IgD-negative memory B cell (primary cell): ENCODE data around the gene THADA. TPM values are rescaled to one million over a fixed set of nuclear protein-coding genes. Genes with fewer than 3 reads are reported as not detected.
A peak's percentile ranks its signal among the peaks of the same experiment; 100 is the strongest.
"Not testable (repeated sequence)": the region's sequence is repeated elsewhere in the genome, so short reads cannot be mapped to it uniquely, and the experiment has no call there.

Source experiments
- H3K27ac Mint-ChIP-seq, 3 donors: one replicate each; pipeline ENCODE4 v1.8.0; 2020 to 2022; ENCODE audit warnings: mild to moderate bottlenecking in 3 of 3, mixed read lengths in 3 of 3, moderate library complexity in 1 of 3
- H3K27me3 Mint-ChIP-seq: one replicate; pipeline ENCODE4 v1.8.0; 2021; ENCODE audit warnings: mixed read lengths
- H3K36me3 Mint-ChIP-seq: one replicate; pipeline ENCODE4 v1.8.0; 2020; ENCODE audit warnings: mild to moderate bottlenecking, mixed read lengths
- H3K4me1 Mint-ChIP-seq, 3 donors: one replicate each; pipeline ENCODE4 v1.8.0; 2020 to 2022; ENCODE audit warnings: mixed read lengths in 3 of 3, mild to moderate bottlenecking in 1 of 3
- H3K4me3 Mint-ChIP-seq, 4 donors: one replicate each; pipeline ENCODE4 v1.8.0; 2020 to 2022; ENCODE audit warnings: mild to moderate bottlenecking in 4 of 4, mixed read lengths in 4 of 4, moderate library complexity in 3 of 4
- H3K9me3 Mint-ChIP-seq, 3 donors: one replicate each; pipeline ENCODE4 v1.8.0; 2020 to 2021; ENCODE audit warnings: mixed read lengths in 3 of 3, mild to moderate bottlenecking in 1 of 3
- polyA plus RNA-seq: library from polyadenylated mRNA; unstranded; fragments of 300-500 nt; fragmentation: Illumina TruSeq; gene quantifications from one replicate; pipeline ENCODE4 v1.2.3, GENCODE V29; 2021

The THADA gene
- polyA plus RNA-seq, 1 donor from 2014 or later = 13.7 TPM

- no peak overlapping the region for H3K27ac Mint-ChIP-seq
- no peak overlapping the region for H3K4me3 Mint-ChIP-seq
Measured at GRCh38 chr2:43391201-43391877, 204.5 kb downstream of the THADA start.

GRCh38 chr2:43389581-43390466 lies 206.0 kb downstream of the THADA start:
- peaks cover 8% of the 10 kb centered on the region for H3K36me3 Mint-ChIP-seq
- H3K9me3 Mint-ChIP-seq = no peaks in the 10 kb centered on the region
- H3K27me3 Mint-ChIP-seq = no peaks in the 10 kb centered on the region
- H3K4me3 Mint-ChIP-seq = no peak overlapping the region
- H3K27ac Mint-ChIP-seq = no peak overlapping the region
- peaks cover 14 to 29% (median 22%) of the 10 kb centered on the region in 3 donors for H3K4me1 Mint-ChIP-seq

More at GRCh38 chr2:43391201-43391877, 204.5 kb downstream of the THADA start:
- peaks cover 13% of the 10 kb centered on the region for H3K36me3 Mint-ChIP-seq
- H3K4me1 Mint-ChIP-seq = peaks cover 9 to 26% (median 13%) of the 10 kb centered on the region in 3 donors
- no peaks in the 10 kb centered on the region for H3K9me3 Mint-ChIP-seq
- no peaks in the 10 kb centered on the region for H3K27me3 Mint-ChIP-seq

- no peak overlapping the region for H3K27ac Mint-ChIP-seq
- no peaks in the 10 kb centered on the region for H3K27me3 Mint-ChIP-seq
- H3K4me1 Mint-ChIP-seq = peaks cover 18 to 29% (median 27%) of the 10 kb centered on the region in 3 donors
- peaks cover 3% of the 10 kb centered on the region for H3K36me3 Mint-ChIP-seq
- H3K9me3 Mint-ChIP-seq = no peaks in the 10 kb centered on the region
- H3K4me3 Mint-ChIP-seq = peak overlapping the region in 1 of 4 donors; percentile 52
Measured at GRCh38 chr2:43388371-43388770, 207.5 kb downstream of the THADA start.

- peak overlapping the region; percentile 4 to 90 (median 48) for H3K4me3 Mint-ChIP-seq
- H3K27ac Mint-ChIP-seq = peak overlapping the region; percentile 1 to 52 (median 42)
Measured at GRCh38 chr2:43387092-43388062, 208.5 kb downstream of the THADA start.

GRCh38 chr2:43386679-43387078 lies 209.2 kb downstream of the THADA start:
- not testable (repeated sequence) for H3K9me3 Mint-ChIP-seq, H3K27me3 Mint-ChIP-seq, H3K36me3 Mint-ChIP-seq
- Mint-ChIP-seq H3K4me3 (peak overlapping the region in 3 of 4 donors; percentile 4 to 90 (median 74)), H3K27ac (peak overlapping the region in 2 of 3 donors; percentile 1 to 52), H3K4me1 (peaks cover 18 to 29% (median 27%) of the 10 kb centered on the region in 3 donors)

More at GRCh38 chr2:43387092-43388062, 208.5 kb downstream of the THADA start:
- peaks cover 18 to 28% (median 27%) of the 10 kb centered on the region in 3 donors for H3K4me1 Mint-ChIP-seq
- no peaks in the 10 kb centered on the region for H3K27me3 Mint-ChIP-seq
- peaks cover under 1% of the 10 kb centered on the region for H3K36me3 Mint-ChIP-seq
- no peaks in the 10 kb centered on the region for H3K9me3 Mint-ChIP-seq

- H3K4me1 Mint-ChIP-seq = peaks cover 18 to 29% (median 22%) of the 10 kb centered on the region in 3 donors
- H3K36me3 Mint-ChIP-seq = peaks cover 19% of the 10 kb centered on the region
- H3K27ac Mint-ChIP-seq = peak overlapping the region in 1 of 3 donors; percentile 97
- H3K4me3 Mint-ChIP-seq = peak overlapping the region in 1 of 4 donors; percentile 11
- no peaks in the 10 kb centered on the region for H3K27me3 Mint-ChIP-seq
- no peaks in the 10 kb centered on the region for H3K9me3 Mint-ChIP-seq
Measured at GRCh38 chr2:43384143-43384542, 211.7 kb downstream of the THADA start.

GRCh38 chr2:43383533-43383932 lies 212.3 kb downstream of the THADA start:
- H3K9me3 Mint-ChIP-seq = no peaks in the 10 kb centered on the region
- H3K4me1 Mint-ChIP-seq = peaks cover 18 to 29% (median 22%) of the 10 kb centered on the region in 3 donors
- no peak overlapping the region for H3K27ac Mint-ChIP-seq
- H3K36me3 Mint-ChIP-seq = peaks cover 23% of the 10 kb centered on the region
- no peak overlapping the region for H3K4me3 Mint-ChIP-seq
- no peaks in the 10 kb centered on the region for H3K27me3 Mint-ChIP-seq

GRCh38 chr2:43379494-43379893 lies 216.3 kb downstream of the THADA start:
- H3K9me3 Mint-ChIP-seq = no peaks in the 10 kb centered on the region
- no peak overlapping the region for H3K27ac Mint-ChIP-seq
- no peaks in the 10 kb centered on the region for H3K27me3 Mint-ChIP-seq
- H3K4me1 Mint-ChIP-seq = peaks cover 6 to 12% (median 10%) of the 10 kb centered on the region in 3 donors
- no peak overlapping the region for H3K4me3 Mint-ChIP-seq
- peaks cover 33% of the 10 kb centered on the region for H3K36me3 Mint-ChIP-seq

GRCh38 chr2:43377327-43377726 lies 218.5 kb downstream of the THADA start:
- Mint-ChIP-seq H3K4me1 (peaks cover 6 to 7% (median 6%) of the 10 kb centered on the region in 3 donors), H3K9me3 (no peaks in the 10 kb centered on the region), H3K36me3 (peaks cover 31% of the 10 kb centered on the region), H3K27ac (peak overlapping the region in 1 of 3 donors; percentile 23), H3K4me3 (no peak overlapping the region), H3K27me3 (no peaks in the 10 kb centered on the region)

GRCh38 chr2:43376523-43377198 lies 219.2 kb downstream of the THADA start:
- no peaks in the 10 kb centered on the region for H3K9me3 Mint-ChIP-seq
- H3K4me1 Mint-ChIP-seq = peaks cover 6% of the 10 kb centered on the region in 3 donors
- no peak overlapping the region for H3K27ac Mint-ChIP-seq
- peaks cover 25% of the 10 kb centered on the region for H3K36me3 Mint-ChIP-seq
- H3K4me3 Mint-ChIP-seq = no peak overlapping the region
- no peaks in the 10 kb centered on the region for H3K27me3 Mint-ChIP-seq

- Mint-ChIP-seq H3K27ac (no peak overlapping the region), H3K4me1 (peaks cover 6% of the 10 kb centered on the region in 3 donors), H3K4me3 (no peak overlapping the region), H3K27me3 (no peaks in the 10 kb centered on the region), H3K9me3 (no peaks in the 10 kb centered on the region), H3K36me3 (peaks cover 22% of the 10 kb centered on the region)
Measured at GRCh38 chr2:43375746-43376522, 219.9 kb downstream of the THADA start.

GRCh38 chr2:43372416-43373081 lies 223.3 kb downstream of the THADA start:
- H3K4me3 Mint-ChIP-seq = no peak overlapping the region
- no peaks in the 10 kb centered on the region for H3K9me3 Mint-ChIP-seq
- H3K4me1 Mint-ChIP-seq = peaks cover 4 to 15% (median 8%) of the 10 kb centered on the region in 3 donors
- peaks cover 4% of the 10 kb centered on the region for H3K36me3 Mint-ChIP-seq
- H3K27me3 Mint-ChIP-seq = no peaks in the 10 kb centered on the region
- H3K27ac Mint-ChIP-seq = no peak overlapping the region

GRCh38 chr2:43370705-43371104 lies 225.1 kb downstream of the THADA start:
- H3K27me3 Mint-ChIP-seq = no peaks in the 10 kb centered on the region

More at GRCh38 chr2:43370705-43371104, 225.1 kb downstream of the THADA start:
- H3K27ac Mint-ChIP-seq = no peak overlapping the region
- H3K36me3 Mint-ChIP-seq = peaks cover 2% of the 10 kb centered on the region
- H3K9me3 Mint-ChIP-seq = peaks cover 0 to 4% (median 0%) of the 10 kb centered on the region in 3 donors
- H3K4me1 Mint-ChIP-seq = peaks cover 5 to 20% (median 13%) of the 10 kb centered on the region in 3 donors
- H3K4me3 Mint-ChIP-seq = no peak overlapping the region
